HepG2 (cell line): Measurements from ENCODE around the gene ZNF213. TPM values are rescaled to one million over a fixed set of nuclear protein-coding genes. Genes with fewer than 3 reads are reported as not detected.

Experiments
- AFF4 ChIP-seq: sonication (generic); formaldehyde crosslinking; IDR thresholded peaks from 2 replicates; pipeline ENCODE4 v1.4.0; 2020; ENCODE audit warnings: missing genetic modification reagents
- BRD4 ChIP-seq: sonication (generic); formaldehyde crosslinking; IDR thresholded peaks from 2 replicates; pipeline ENCODE4 v1.4.0; 2020; ENCODE audit warnings: missing genetic modification reagents
- GABPA ChIP-seq, 2 experiments: IDR thresholded peaks; 2 replicates each; pipeline ENCODE4 v1.6.1; 2011 to 2016; ENCODE audit warnings: low read depth in 2 of 2, low read length in 1 of 2, missing biosample characterization in 1 of 2, missing genetic modification characterization in 1 of 2
- GTF2F1 ChIP-seq: fragments of 150-350 bp; IDR thresholded peaks from 2 replicates; pipeline ENCODE4 v1.6.1; 2014; ENCODE audit warnings: low read length
- JDP2 ChIP-seq: sonication (generic); formaldehyde crosslinking; IDR thresholded peaks from 2 replicates; pipeline ENCODE4 v1.8.1; 2022; ENCODE audit warnings: missing genetic modification reagents, borderline replicate concordance
- MYPOP ChIP-seq: sonication (generic); formaldehyde crosslinking; IDR thresholded peaks from 2 replicates; pipeline ENCODE4 v1.8.1; 2023; ENCODE audit warnings: mild to moderate bottlenecking, moderate library complexity, missing genetic modification reagents
- NBN ChIP-seq: fragments of 450-650 bp; conservative IDR thresholded peaks from 2 replicates; pipeline ENCODE4 v1.6.1; 2017
- PHF20 ChIP-seq: sonication (generic); formaldehyde crosslinking; IDR thresholded peaks from 2 replicates; pipeline ENCODE4 v1.5.0; 2020; ENCODE audit warnings: mild to moderate bottlenecking, missing genetic modification reagents
- RBFOX2 ChIP-seq: fragments of 200-400 bp; formaldehyde crosslinking; IDR thresholded peaks from 2 replicates; pipeline ENCODE4 v1.6.1; 2017; ENCODE audit warnings: low read depth, mild to moderate bottlenecking, low read length
- SIN3B ChIP-seq: fragments of 150-350 bp; IDR thresholded peaks from 2 replicates; pipeline ENCODE4 v1.6.1; 2014; ENCODE audit warnings: low read length
- ZBTB8A ChIP-seq: sonication (generic); formaldehyde crosslinking; IDR thresholded peaks from 2 replicates; pipeline ENCODE4 v1.4.0; 2020; ENCODE audit warnings: mild to moderate bottlenecking, low read depth, missing genetic modification reagents, borderline replicate concordance
- ZFP82 ChIP-seq: sonication (generic); formaldehyde crosslinking; IDR thresholded peaks from 2 replicates; pipeline ENCODE4 v1.5.1; 2020; ENCODE audit warnings: mild to moderate bottlenecking, missing genetic modification reagents, borderline replicate concordance
- ZFP91 ChIP-seq: sonication (generic); formaldehyde crosslinking; IDR thresholded peaks from 2 replicates; pipeline ENCODE4 v1.9.0; 2022; ENCODE audit warnings: missing genetic modification reagents, mild to moderate bottlenecking, borderline replicate concordance
- ZMYM2 ChIP-seq: sonication (generic); formaldehyde crosslinking; IDR thresholded peaks from 2 replicates; pipeline ENCODE4 v1.8.0; 2022; ENCODE audit warnings: mild to moderate bottlenecking, missing genetic modification reagents
- ZNF331 ChIP-seq: sonication (generic); formaldehyde crosslinking; IDR thresholded peaks from 2 replicates; pipeline ENCODE4 v1.4.0; 2020; ENCODE audit warnings: missing genetic modification reagents
- ZNF350 ChIP-seq: sonication (generic); formaldehyde crosslinking; IDR thresholded peaks from 2 replicates; pipeline ENCODE4 v1.4.0; 2020; ENCODE audit warnings: mild to moderate bottlenecking, low read depth, missing genetic modification reagents, borderline replicate concordance
- ZNF569 ChIP-seq: sonication (generic); formaldehyde crosslinking; IDR thresholded peaks from 2 replicates; pipeline ENCODE4 v1.5.0; 2020; ENCODE audit warnings: mild to moderate bottlenecking, missing genetic modification reagents, moderate library complexity, borderline replicate concordance
- polyA plus RNA-seq, 8 experiments: library from polyadenylated mRNA; depleted of rRNA in 3 of 8; stranded (reverse) in 7 of 8; unstranded in 1 of 8; fragments of >200 nt; fragmentation: Illumina TruSeq in 4 of 8; extraction: Trizol in 4 of 8; gene quantifications; 2 replicates each; pipeline versions ENCODE4 v1.2.1 to v1.2.3, GENCODE V29; 2011 to 2016; ENCODE audit warnings: low read depth in 4 of 8, missing spikeins in 1 of 8, mixed read lengths in 1 of 8; ENCODE audit not compliant: insufficient read depth in 1 of 8
- total RNA-seq, 5 experiments: library from RNA; depleted of rRNA; stranded (reverse); fragments of >200 nt; fragmentation: Illumina TruSeq; extraction: Trizol; gene quantifications; 2 replicates each; pipeline ENCODE4 v1.2.3, GENCODE V29; 2016; ENCODE audit warnings: low read depth in 1 of 5
- TF ChIP-seq, protein P1 (sequence below), 2 experiments: sonication (generic) in 1 of 2; formaldehyde crosslinking in 1 of 2; IDR thresholded peaks; 2 replicates each; pipeline versions ENCODE4 v1.4.0 to v1.6.1; 2018 to 2020; ENCODE audit warnings: missing genetic modification reagents in 2 of 2, borderline replicate concordance in 1 of 2, low read depth in 1 of 2, mild to moderate bottlenecking in 1 of 2, missing biosample characterization in 1 of 2
- TF ChIP-seq, protein P2 (sequence below): IDR thresholded peaks from 2 replicates; pipeline ENCODE4 v1.6.1; 2016; ENCODE audit warnings: control low read depth

Gene ZNF213
- total and polyA plus RNA-seq, 2 of the 13 experiments (the other 11 are each of a cell fraction or from before 2014, with no cell fraction given): 0.59 to 0.97 TPM

GRCh38 chr16:3106205-3106928 lies 28.5 kb upstream of the ZNF213 start (continued):
- TF ChIP-seq, protein P1, sequence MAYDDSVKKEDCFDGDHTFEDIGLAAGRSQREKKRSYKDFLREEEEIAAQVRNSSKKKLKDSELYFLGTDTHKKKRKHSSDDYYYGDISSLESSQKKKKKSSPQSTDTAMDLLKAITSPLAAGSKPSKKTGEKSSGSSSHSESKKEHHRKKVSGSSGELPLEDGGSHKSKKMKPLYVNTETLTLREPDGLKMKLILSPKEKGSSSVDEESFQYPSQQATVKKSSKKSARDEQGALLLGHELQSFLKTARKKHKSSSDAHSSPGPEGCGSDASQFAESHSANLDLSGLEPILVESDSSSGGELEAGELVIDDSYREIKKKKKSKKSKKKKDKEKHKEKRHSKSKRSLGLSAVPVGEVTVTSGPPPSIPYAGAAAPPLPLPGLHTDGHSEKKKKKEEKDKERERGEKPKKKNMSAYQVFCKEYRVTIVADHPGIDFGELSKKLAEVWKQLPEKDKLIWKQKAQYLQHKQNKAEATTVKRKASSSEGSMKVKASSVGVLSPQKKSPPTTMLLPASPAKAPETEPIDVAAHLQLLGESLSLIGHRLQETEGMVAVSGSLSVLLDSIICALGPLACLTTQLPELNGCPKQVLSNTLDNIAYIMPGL (CRISPR knock-in tag; IDR thresholded peaks at IDR 0.05; ENCODE audit: borderline replicate concordance in 1 of 2, low read depth in 1 of 2): peak; percentile 75 to 92; a peak in 3 of 4 replicates
- TF ChIP-seq JDP2 (CRISPR knock-in tag): no peak
- peak; percentile 94 for TF ChIP-seq GABPA (IDR thresholded peaks at IDR 0.05; ENCODE audit: low read depth, low read length)
- TF ChIP-seq GABPA (CRISPR knock-in tag; IDR thresholded peaks at IDR 0.05; ENCODE audit: low read depth): peak; percentile 91
- peak; percentile 75 for TF ChIP-seq ZNF331 (CRISPR knock-in tag)
- no peak for TF ChIP-seq MYPOP (CRISPR knock-in tag)
- TF ChIP-seq, protein P2, sequence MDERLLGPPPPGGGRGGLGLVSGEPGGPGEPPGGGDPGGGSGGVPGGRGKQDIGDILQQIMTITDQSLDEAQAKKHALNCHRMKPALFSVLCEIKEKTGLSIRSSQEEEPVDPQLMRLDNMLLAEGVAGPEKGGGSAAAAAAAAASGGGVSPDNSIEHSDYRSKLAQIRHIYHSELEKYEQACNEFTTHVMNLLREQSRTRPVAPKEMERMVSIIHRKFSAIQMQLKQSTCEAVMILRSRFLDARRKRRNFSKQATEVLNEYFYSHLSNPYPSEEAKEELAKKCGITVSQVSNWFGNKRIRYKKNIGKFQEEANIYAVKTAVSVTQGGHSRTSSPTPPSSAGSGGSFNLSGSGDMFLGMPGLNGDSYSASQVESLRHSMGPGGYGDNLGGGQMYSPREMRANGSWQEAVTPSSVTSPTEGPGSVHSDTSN (CRISPR knock-in tag): no peak
- TF ChIP-seq PHF20 (CRISPR knock-in tag): peak; percentile 95
- TF ChIP-seq ZBTB8A (CRISPR knock-in tag): no peak; the same call in 1 of the 2 replicates
- TF ChIP-seq AFF4 (CRISPR knock-in tag): no peak
- no peak for TF ChIP-seq ZFP82 (CRISPR knock-in tag)
- no peak for TF ChIP-seq SIN3B
- TF ChIP-seq RBFOX2: peak; percentile 94
- TF ChIP-seq NBN: no peak
- TF ChIP-seq ZNF569: no peak
- TF ChIP-seq ZFP91 (CRISPR knock-in tag): peak; percentile 73; the same call in 1 of the 2 replicates
- TF ChIP-seq ZMYM2: no peak
- TF ChIP-seq BRD4: peak; percentile 68; the same call in 1 of the 2 replicates
- peak; percentile 58; the same call in 1 of the 2 replicates for TF ChIP-seq ZNF350 (CRISPR knock-in tag)
- no peak for TF ChIP-seq GTF2F1
